K562 (cell line): ENCODE measurements around the gene PRR19. TPM values are rescaled to one million over a fixed set of nuclear protein-coding genes. Genes with fewer than 3 reads are reported as not detected.

Experiments used
- ARNT ChIP-seq, 2 experiments: fragments of 450-650 bp; IDR thresholded peaks; 2 replicates each; pipeline ENCODE4 v1.6.1; 2016; ENCODE audit warnings: mild to moderate bottlenecking in 1 of 2
- CEBPB ChIP-seq: fragments of 450-650 bp; IDR thresholded peaks from 2 replicates; pipeline ENCODE4 v1.6.1; 2016; ENCODE audit warnings: missing genetic modification characterization, missing compliant biosample characterization
- CEBPG ChIP-seq, 3 experiments: fragments of 200-800 bp in 1 of 3; sonication (Bioruptor generic) in 1 of 3; sonication (generic) in 1 of 3; formaldehyde crosslinking in 1 of 3; IDR thresholded peaks in 2 of 3; conservative IDR thresholded peaks in 1 of 3; 2 replicates each; pipeline versions ENCODE4 v1.6.1 to v1.8.0; 2016 to 2022; ENCODE audit warnings: missing compliant biosample characterization in 2 of 3, missing genetic modification characterization in 2 of 3, mild to moderate bottlenecking in 1 of 3, missing genetic modification reagents in 1 of 3
- CHD2 ChIP-seq: IDR thresholded peaks from 2 replicates; pipeline ENCODE4 v1.6.1; 2011; ENCODE audit warnings: low read depth, low read length
- DACH1 ChIP-seq: fragments of 450-650 bp; IDR thresholded peaks from 2 replicates; pipeline ENCODE4 v1.6.1; 2018; ENCODE audit not compliant: partially characterized antibody
- EP400 ChIP-seq: fragments of 450-650 bp; IDR thresholded peaks from 2 replicates; pipeline ENCODE4 v1.6.1; 2017; ENCODE audit warnings: antibody characterized with exemption, mild to moderate bottlenecking, moderate library complexity
- ETS2 ChIP-seq: IDR thresholded peaks from 2 replicates; pipeline ENCODE4 v1.6.1; 2016; ENCODE audit warnings: borderline replicate concordance, missing genetic modification characterization, mild to moderate bottlenecking, moderate library complexity, missing compliant biosample characterization; ENCODE audit not compliant: poor library complexity, severe bottlenecking
- FUS ChIP-seq: fragments of 200-400 bp; formaldehyde crosslinking; optimal IDR thresholded peaks from 2 replicates; pipeline ENCODE3; 2017; ENCODE audit warnings: low read depth, low read length
- HCFC1 ChIP-seq: IDR thresholded peaks from 2 replicates; pipeline ENCODE4 v1.6.1; 2012; ENCODE audit warnings: low read depth, low read length, improper control_type of control experiment
- ILF3 ChIP-seq: fragments of 450-650 bp; IDR thresholded peaks from 2 replicates; pipeline ENCODE4 v1.6.1; 2018; ENCODE audit warnings: antibody characterized with exemption, mild to moderate bottlenecking, moderate library complexity, borderline replicate concordance
- KHSRP ChIP-seq: fragments of 450-650 bp; IDR thresholded peaks from 2 replicates; pipeline ENCODE4 v1.6.1; 2017
- NRF1 ChIP-seq, 2 experiments: fragments of 450-650 bp; IDR thresholded peaks in 1 of 2; conservative IDR thresholded peaks in 1 of 2; 2 replicates each; pipeline ENCODE4 v1.6.1; 2014; ENCODE audit warnings: mild to moderate bottlenecking in 2 of 2
- POLR2AphosphoS2 ChIP-seq: IDR thresholded peaks from 2 replicates; pipeline ENCODE4 v1.6.1; 2012; ENCODE audit warnings: low read length, improper control_type of control experiment
- POLR2H ChIP-seq: IDR thresholded peaks from 2 replicates; pipeline ENCODE4 v1.6.1; 2016; ENCODE audit warnings: missing genetic modification characterization, low read depth, mild to moderate bottlenecking, control low read depth, missing compliant biosample characterization, moderate library complexity
- POLR3A ChIP-seq: IDR thresholded peaks from 2 replicates; pipeline ENCODE4 v1.6.1; 2011; ENCODE audit warnings: borderline replicate concordance, mild to moderate bottlenecking, moderate library complexity; ENCODE audit not compliant: insufficient read length, insufficient read depth; ENCODE audit errors: extremely low read depth
- RFX1 ChIP-seq: fragments of 450-650 bp; IDR thresholded peaks from 2 replicates; pipeline ENCODE4 v1.6.1; 2016; ENCODE audit warnings: mild to moderate bottlenecking, moderate library complexity
- TEAD4 ChIP-seq, 2 experiments: sonication (generic) in 1 of 2; formaldehyde crosslinking in 1 of 2; IDR thresholded peaks; 2 replicates each; pipeline versions ENCODE4 v1.6.1 to v1.8.0; 2012 to 2022; ENCODE audit warnings: borderline replicate concordance in 1 of 2, inconsistent platforms in 1 of 2, low read length in 1 of 2, mild to moderate bottlenecking in 1 of 2, missing genetic modification reagents in 1 of 2
- ZNF3 ChIP-seq: fragments of 250-450 bp; sonication (Bioruptor Pico); IDR thresholded peaks from 2 replicates; pipeline ENCODE4 v1.5.0; 2021; ENCODE audit warnings: mild to moderate bottlenecking, moderate library complexity
- polyA plus RNA-seq, 8 experiments: library from polyadenylated mRNA; depleted of rRNA in 4 of 8; stranded (reverse) in 5 of 8; unstranded in 3 of 8; fragments of >200 nt; fragmentation: Nextera tagmentation in 2 of 8; fragmentation: Illumina TruSeq in 1 of 8; extraction: Ambion mirVana in 2 of 8; extraction: Trizol in 1 of 8; gene quantifications; 2 replicates each; pipeline versions ENCODE4 v1.2.1 to v1.2.3, GENCODE V29; 2011 to 2014; ENCODE audit warnings: inconsistent platforms in 1 of 8, missing spikeins in 1 of 8
- total RNA-seq, 7 experiments: library from RNA; depleted of rRNA in 6 of 7; stranded (reverse); fragments of >200 nt in 6 of 7; fragmentation: Illumina TruSeq in 2 of 7; extraction: Trizol in 2 of 7; gene quantifications; 2 replicates each; pipeline versions ENCODE4 v1.2.1 to v1.2.3, GENCODE V29; 2011 to 2021; ENCODE audit warnings: low replicate concordance in 1 of 7
- TF ChIP-seq, protein P1 (sequence below): sonication (generic); formaldehyde crosslinking; IDR thresholded peaks from 2 replicates; pipeline ENCODE4 v1.8.1; 2022; ENCODE audit warnings: missing genetic modification reagents
- TF ChIP-seq, protein P2 (sequence below): sonication (generic); formaldehyde crosslinking; IDR thresholded peaks from 2 replicates; pipeline ENCODE4 v1.9.0; 2022; ENCODE audit warnings: mild to moderate bottlenecking, missing genetic modification reagents
- TF ChIP-seq, protein P3 (sequence below): fragments of 450-650 bp; IDR thresholded peaks from 2 replicates; pipeline ENCODE4 v1.6.1; 2016; ENCODE audit warnings: missing biosample characterization, missing genetic modification characterization
- TF ChIP-seq, protein P4 (sequence below), 2 experiments: fragments of 450-650 bp in 1 of 2; sonication (generic) in 1 of 2; formaldehyde crosslinking in 1 of 2; IDR thresholded peaks in 1 of 2; conservative IDR thresholded peaks in 1 of 2; 2 replicates each; pipeline versions ENCODE4 v1.6.1 to v1.8.1; 2016 to 2023; ENCODE audit warnings: mild to moderate bottlenecking in 2 of 2, moderate library complexity in 2 of 2, inconsistent platforms in 1 of 2, missing genetic modification reagents in 1 of 2
- TF ChIP-seq, protein P5 (sequence below): fragments of 450-650 bp; IDR thresholded peaks from 2 replicates; pipeline ENCODE4 v1.6.1; 2016

Gene PRR19
- total and polyA plus RNA-seq, 9 of the 15 experiments (the other 6 are each of a cell fraction or from before 2014, with no cell fraction given), result 0.10 to 1.6 (median 0.54) TPM

DNA sequence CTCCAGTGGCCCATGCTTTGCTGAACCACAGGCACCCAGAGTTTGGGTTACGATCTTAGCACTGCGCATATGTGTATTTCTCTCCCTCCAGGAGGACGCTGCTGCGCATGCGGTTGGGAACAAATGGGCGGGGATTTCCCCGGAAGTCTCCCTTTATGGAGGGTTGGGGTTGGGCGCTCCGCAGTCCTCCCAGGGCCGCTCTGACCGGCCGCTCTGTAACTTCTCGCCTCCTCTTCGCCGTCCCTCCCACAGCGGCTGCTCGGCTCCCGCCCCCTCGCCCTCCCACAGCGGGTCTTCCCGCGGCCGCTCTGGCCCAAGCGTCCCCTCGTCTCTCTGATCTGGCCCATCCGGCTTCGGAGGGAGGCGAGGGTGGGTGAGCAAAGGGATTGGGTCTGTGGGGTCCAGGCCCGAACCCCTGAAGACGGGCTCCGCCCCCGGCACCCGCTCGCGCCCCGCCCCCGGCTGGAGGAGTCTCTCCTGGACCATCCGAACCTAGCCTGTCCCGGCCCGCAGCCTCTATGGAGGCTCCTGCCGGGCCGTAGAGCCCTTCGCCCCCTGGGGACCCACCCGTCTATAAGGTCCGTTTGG, 23.5 kb downstream of the PRR19 start, which contains the start of gene MEGF8 (continued):
- TF ChIP-seq ETS2 (tag), result no peak
- no peak for TF ChIP-seq POLR2H (tag)
- TF ChIP-seq, protein P1, sequence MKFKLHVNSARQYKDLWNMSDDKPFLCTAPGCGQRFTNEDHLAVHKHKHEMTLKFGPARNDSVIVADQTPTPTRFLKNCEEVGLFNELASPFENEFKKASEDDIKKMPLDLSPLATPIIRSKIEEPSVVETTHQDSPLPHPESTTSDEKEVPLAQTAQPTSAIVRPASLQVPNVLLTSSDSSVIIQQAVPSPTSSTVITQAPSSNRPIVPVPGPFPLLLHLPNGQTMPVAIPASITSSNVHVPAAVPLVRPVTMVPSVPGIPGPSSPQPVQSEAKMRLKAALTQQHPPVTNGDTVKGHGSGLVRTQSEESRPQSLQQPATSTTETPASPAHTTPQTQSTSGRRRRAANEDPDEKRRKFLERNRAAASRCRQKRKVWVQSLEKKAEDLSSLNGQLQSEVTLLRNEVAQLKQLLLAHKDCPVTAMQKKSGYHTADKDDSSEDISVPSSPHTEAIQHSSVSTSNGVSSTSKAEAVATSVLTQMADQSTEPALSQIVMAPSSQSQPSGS (CRISPR knock-in tag), result no peak
- TF ChIP-seq EP400, result peak; percentile 55; the same call in 1 of the 2 replicates
- no peak for TF ChIP-seq KHSRP
- TF ChIP-seq POLR3A, result no peak
- TF ChIP-seq FUS, result no peak
- TF ChIP-seq, protein P2, sequence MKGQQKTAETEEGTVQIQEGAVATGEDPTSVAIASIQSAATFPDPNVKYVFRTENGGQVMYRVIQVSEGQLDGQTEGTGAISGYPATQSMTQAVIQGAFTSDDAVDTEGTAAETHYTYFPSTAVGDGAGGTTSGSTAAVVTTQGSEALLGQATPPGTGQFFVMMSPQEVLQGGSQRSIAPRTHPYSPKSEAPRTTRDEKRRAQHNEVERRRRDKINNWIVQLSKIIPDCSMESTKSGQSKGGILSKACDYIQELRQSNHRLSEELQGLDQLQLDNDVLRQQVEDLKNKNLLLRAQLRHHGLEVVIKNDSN (CRISPR knock-in tag), result no peak
- TF ChIP-seq DACH1, result no peak
- no peak for TF ChIP-seq CEBPB
- TF ChIP-seq, protein P3, sequence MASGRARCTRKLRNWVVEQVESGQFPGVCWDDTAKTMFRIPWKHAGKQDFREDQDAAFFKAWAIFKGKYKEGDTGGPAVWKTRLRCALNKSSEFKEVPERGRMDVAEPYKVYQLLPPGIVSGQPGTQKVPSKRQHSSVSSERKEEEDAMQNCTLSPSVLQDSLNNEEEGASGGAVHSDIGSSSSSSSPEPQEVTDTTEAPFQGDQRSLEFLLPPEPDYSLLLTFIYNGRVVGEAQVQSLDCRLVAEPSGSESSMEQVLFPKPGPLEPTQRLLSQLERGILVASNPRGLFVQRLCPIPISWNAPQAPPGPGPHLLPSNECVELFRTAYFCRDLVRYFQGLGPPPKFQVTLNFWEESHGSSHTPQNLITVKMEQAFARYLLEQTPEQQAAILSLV (tag), result no peak
- TF ChIP-seq, protein P4, sequence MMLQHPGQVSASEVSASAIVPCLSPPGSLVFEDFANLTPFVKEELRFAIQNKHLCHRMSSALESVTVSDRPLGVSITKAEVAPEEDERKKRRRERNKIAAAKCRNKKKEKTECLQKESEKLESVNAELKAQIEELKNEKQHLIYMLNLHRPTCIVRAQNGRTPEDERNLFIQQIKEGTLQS (IDR thresholded peaks at IDR 0.05), result no peak
- TF ChIP-seq, protein P4 (CRISPR knock-in tag; conservative IDR thresholded peaks at IDR 0.05), result no peak
- TF ChIP-seq RFX1, result no peak
- peak; percentile 98 for TF ChIP-seq NRF1 (conservative IDR thresholded peaks at IDR 0.05 in 1 of 2, IDR thresholded peaks at IDR 0.05 in 1 of 2)
- TF ChIP-seq POLR2AphosphoS2, result no peak
- no peak for TF ChIP-seq TEAD4 (IDR thresholded peaks at IDR 0.05; ENCODE audit: low read length)
- no peak for TF ChIP-seq TEAD4 (CRISPR knock-in tag; IDR thresholded peaks at IDR 0.05; ENCODE audit: borderline replicate concordance)
- no peak for TF ChIP-seq CHD2
- TF ChIP-seq, protein P5, sequence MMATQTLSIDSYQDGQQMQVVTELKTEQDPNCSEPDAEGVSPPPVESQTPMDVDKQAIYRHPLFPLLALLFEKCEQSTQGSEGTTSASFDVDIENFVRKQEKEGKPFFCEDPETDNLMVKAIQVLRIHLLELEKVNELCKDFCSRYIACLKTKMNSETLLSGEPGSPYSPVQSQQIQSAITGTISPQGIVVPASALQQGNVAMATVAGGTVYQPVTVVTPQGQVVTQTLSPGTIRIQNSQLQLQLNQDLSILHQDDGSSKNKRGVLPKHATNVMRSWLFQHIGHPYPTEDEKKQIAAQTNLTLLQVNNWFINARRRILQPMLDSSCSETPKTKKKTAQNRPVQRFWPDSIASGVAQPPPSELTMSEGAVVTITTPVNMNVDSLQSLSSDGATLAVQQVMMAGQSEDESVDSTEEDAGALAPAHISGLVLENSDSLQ, result peak; percentile 8; the same call in 1 of the 2 replicates
- TF ChIP-seq ARNT (IDR thresholded peaks at IDR 0.05), result no peak
- TF ChIP-seq CEBPG (CRISPR knock-in tag; IDR thresholded peaks at IDR 0.05), result no peak
- TF ChIP-seq CEBPG (tag; conservative IDR thresholded peaks at IDR 0.05 in 1 of 2, IDR thresholded peaks at IDR 0.05 in 1 of 2), result no peak
- TF ChIP-seq ILF3, result no peak
- no peak for TF ChIP-seq ZNF3 (CRISPR knock-in tag)
- TF ChIP-seq HCFC1, result peak; percentile 69
